ENCODE data around the gene SPDYE16. TPM values are rescaled to one million over a fixed set of nuclear protein-coding genes. Genes with fewer than 3 reads are reported as not detected.
"Not testable (repeated sequence)": the region's sequence is repeated elsewhere in the genome, so short reads cannot be mapped to it uniquely, and the experiment has no call there.

The SPDYE16 gene
- total RNA-seq, 2 experiments from 2014 or later: 0.19 TPM

DNA sequence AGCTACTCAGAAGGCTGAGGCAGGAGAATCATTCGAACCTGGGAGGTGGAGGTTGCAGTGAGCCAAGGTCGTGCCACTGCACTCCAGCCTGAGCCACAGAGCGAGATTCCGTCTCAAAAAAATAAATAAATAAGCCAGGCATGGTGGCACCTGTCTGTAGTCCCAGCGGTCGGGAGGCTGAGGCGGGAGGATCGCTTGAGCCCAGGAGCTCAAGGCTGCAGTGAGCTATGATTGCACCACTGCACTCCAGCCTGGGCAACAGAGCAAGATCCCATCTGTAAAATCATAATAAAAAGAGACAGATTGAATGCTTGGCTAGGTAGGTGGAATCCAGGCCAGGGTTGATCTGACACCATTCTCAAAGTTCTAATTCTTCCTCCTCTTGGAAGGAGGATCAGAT, 36.5 kb downstream of the SPDYE16 start:
- H3K9me3 Mint-ChIP-seq; H3K27ac Mint-ChIP-seq; DNase-seq; H3K4me1 Mint-ChIP-seq (ENCODE audit: low read depth); H3K4me3 Mint-ChIP-seq; H3K27me3 Mint-ChIP-seq; H3K36me3 Mint-ChIP-seq; POLR2A ChIA-PET; CTCF ChIA-PET; intact Hi-C loops (cut with micrococcal nuclease): not testable (repeated sequence)

DNA sequence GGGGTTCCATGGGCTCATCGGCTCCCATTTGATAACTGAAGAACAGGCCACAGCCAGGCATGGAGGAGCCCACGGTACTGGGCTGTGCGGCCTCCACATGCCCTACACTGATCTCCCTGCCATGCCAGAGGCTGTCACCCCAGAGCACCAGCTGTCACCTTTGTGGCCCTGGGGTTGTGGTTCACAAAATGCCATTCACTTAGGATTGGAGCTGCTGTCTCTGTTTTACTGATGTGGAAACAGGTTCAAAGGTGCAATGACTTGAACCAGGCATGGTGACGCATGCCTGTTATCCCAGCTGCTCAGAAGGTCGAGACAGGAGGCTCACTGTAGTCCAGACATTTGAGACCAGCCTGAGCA, 37.0 kb downstream of the SPDYE16 start:
- ChIA-PET POLR2A (no interaction called here), CTCF (no interaction called here)
- Mint-ChIP-seq H3K9me3 (no peaks in the 10 kb centered on the region), H3K27me3 (no peaks in the 10 kb centered on the region), H3K36me3 (peaks cover 2% of the 10 kb centered on the region), H3K4me3 (no peak overlapping the region), H3K4me1 (ENCODE audit: low read depth) (no peaks in the 10 kb centered on the region), H3K27ac (no peak overlapping the region)
- intact Hi-C loops (cut with micrococcal nuclease): no loop called here
- no peak for DNase-seq

DNA sequence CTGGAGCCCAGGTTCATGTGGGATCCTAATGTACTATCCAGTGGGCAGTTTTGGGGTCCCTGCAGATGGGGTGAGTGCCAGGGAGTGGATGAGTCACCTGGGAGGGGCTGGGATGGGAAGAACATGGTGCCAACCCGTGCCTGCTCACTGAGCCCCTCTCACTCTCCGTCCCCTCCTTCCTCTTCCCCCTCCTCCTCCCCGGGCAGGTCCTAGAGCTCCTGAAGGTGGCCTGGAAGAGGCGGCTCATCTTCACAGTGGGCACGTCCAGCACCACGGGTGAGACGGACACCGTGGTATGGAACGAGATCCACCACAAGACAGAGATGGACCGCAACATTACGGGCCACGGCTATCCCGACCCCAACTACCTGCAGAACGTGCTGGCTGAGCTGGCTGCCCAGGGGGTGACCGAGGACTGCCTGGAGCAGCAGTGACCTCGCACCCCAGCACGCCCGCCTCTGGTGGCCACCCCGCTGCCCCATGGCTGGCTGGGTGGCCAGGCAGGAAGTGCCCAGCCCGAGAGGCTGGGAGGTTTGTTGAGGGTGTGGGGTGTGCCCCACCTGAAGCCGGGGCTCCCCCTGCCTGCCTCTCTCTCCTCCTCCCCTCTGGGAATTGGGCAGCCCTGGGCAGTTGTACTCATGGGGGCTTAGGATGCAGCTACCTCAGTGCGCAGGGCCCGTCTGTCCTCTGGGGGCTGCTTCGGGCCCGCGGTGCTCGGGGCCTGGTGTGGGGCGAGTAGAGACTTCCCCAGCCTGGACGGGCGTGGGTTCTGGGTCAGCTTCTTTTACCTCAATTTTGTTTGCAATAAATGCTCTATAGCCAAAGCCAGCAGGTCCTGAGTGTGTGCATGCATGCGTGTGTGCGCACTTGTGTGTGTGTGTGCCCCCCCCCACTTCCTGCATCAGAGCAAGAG, 37.7 kb downstream of the SPDYE16 start:
- DNase-seq: no peak
- Mint-ChIP-seq H3K27me3 (no peaks in the 10 kb centered on the region), H3K4me3 (no peak overlapping the region), H3K9me3 (no peaks in the 10 kb centered on the region), H3K4me1 (ENCODE audit: low read depth) (no peaks in the 10 kb centered on the region), H3K36me3 (peaks cover 2% of the 10 kb centered on the region), H3K27ac (no peak overlapping the region)
- POLR2A ChIA-PET: no interaction called here
- intact Hi-C loops (cut with micrococcal nuclease): no loop called here
- CTCF ChIA-PET: no interaction called here

DNA sequence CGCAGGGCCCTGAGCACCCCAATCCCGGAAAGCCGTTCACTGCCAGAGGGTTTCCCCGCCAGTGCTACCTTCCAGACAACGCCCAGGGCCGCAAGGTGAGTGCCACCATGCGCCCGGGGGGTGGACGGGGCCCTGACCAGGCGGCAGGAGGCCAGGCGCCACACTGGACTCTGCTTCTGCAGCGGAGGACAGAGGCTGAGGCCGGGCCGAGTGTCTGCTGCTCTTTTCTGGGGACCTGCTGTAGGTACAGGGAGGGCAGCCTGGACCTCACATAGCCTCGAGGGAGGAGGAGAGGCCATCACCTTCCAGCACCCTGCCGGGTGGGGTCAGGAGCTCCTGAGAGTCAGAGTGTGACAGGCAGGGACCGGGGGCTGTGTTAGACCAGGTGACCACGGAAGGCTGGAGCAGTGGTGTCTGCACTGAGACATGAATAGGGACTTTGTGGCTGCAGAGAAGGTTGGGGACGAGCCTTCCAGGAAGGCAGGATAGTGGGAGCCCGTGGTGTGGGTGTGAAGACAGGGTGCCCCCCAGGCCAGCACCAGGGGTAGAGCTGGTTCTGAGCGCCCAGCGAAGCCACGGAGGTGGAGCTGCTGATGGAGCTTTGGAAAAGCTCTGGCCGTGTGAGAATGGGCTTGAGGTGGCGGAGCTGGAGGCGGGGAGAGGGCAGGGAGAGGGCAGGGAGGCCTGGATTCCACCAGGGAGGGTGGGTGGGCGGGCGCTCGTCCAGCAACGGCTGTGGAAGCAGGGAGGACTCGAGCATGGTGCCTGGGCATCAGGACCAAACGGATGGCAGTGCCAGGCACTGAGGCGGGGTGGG, 38.5 kb downstream of the SPDYE16 start:
- POLR2A ChIA-PET; H3K27ac Mint-ChIP-seq; H3K27me3 Mint-ChIP-seq; H3K36me3 Mint-ChIP-seq; H3K9me3 Mint-ChIP-seq; H3K4me3 Mint-ChIP-seq; DNase-seq; H3K4me1 Mint-ChIP-seq (ENCODE audit: low read depth); CTCF ChIA-PET; intact Hi-C loops (cut with micrococcal nuclease): not testable (repeated sequence)

DNA sequence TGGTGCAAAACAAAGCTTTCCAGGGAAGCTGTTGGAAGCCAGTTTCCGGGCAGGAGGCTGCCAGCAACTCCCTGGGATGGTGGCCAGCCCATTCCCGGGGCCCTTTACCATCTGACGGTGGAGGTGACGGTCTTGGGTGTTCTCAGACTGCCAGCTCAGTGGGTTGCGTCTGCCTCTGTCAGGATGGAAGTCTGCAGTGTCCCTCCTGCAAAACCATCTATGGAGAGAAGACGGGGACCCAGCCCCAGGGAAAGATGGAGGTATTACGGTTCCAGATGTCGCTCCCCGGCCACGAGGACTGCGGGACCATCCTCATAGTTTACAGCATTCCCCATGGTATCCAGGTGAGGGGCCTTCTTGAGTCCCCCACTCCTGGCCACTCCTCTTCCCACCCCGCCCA, 39.9 kb downstream of the SPDYE16 start:
- H3K27me3 Mint-ChIP-seq; H3K4me3 Mint-ChIP-seq; POLR2A ChIA-PET; H3K36me3 Mint-ChIP-seq; intact Hi-C loops (cut with micrococcal nuclease); H3K9me3 Mint-ChIP-seq; DNase-seq; H3K27ac Mint-ChIP-seq; CTCF ChIA-PET; H3K4me1 Mint-ChIP-seq (ENCODE audit: low read depth): not testable (repeated sequence)

DNA sequence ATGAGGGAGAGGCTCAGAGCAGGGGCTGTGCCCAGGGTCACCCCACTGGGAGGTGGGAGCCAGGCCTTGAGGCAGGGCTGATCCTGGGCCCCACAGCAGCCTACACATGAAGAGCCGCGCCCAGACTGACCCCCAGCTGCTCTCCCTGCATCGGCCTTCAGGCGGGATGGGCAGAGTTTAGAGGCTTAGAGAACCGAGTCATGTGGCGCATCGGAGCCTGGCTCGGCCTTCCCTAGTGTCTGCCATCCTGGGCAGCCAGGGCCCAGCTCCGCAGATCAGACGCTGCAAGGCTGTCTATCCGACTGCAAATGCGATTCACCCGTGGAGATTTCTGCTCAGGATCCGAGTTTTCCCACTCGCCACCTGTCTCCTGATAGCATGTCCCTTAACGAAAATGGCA, 40.3 kb downstream of the SPDYE16 start:
- H3K9me3 Mint-ChIP-seq; H3K36me3 Mint-ChIP-seq; DNase-seq; POLR2A ChIA-PET; H3K4me3 Mint-ChIP-seq; H3K27ac Mint-ChIP-seq; H3K4me1 Mint-ChIP-seq (ENCODE audit: low read depth); CTCF ChIA-PET; intact Hi-C loops (cut with micrococcal nuclease); H3K27me3 Mint-ChIP-seq: not testable (repeated sequence)

DNA sequence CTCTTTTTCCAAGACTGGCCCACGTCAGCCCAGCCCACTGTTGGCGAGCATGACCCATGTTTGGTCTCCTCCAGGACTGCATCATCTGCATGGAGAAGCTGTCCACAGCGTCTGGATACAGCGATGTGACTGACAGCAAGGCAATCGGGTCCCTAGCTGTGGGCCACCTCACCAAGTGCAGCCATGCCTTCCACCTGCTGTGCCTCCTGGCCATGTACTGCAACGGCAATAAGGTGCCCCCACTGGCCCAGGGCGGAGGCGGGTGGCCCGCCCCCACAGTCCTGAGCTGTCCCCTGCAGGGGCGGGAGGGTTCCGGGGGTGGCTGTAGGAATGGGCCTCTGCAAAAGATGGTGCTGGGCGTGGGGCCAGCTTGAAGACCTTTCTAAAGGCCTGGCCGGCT, 40.9 kb downstream of the SPDYE16 start:
- DNase-seq; H3K27me3 Mint-ChIP-seq; intact Hi-C loops (cut with micrococcal nuclease); H3K9me3 Mint-ChIP-seq; POLR2A ChIA-PET; H3K4me3 Mint-ChIP-seq; CTCF ChIA-PET; H3K36me3 Mint-ChIP-seq; H3K27ac Mint-ChIP-seq; H3K4me1 Mint-ChIP-seq (ENCODE audit: low read depth): not testable (repeated sequence)

DNA sequence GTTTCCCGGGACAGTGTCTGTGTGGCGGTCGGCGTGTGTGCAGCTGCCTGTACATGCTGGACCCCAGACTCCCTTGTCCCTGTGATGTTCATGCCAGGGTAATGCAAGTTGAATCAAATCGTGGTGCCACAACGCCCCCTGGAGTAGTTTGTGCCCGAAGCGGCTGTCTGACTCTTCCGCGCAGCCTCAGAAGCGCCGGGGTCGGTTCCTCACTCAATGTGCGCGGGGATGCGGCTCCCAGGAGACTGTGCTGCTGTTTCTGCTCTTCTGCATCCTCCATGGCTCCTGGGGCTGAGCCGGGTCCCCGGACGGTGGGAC, 43.2 kb downstream of the SPDYE16 start:
- DNase-seq; H3K4me1 Mint-ChIP-seq (ENCODE audit: low read depth); H3K36me3 Mint-ChIP-seq; intact Hi-C loops (cut with micrococcal nuclease); H3K27ac Mint-ChIP-seq; POLR2A ChIA-PET; H3K4me3 Mint-ChIP-seq; H3K27me3 Mint-ChIP-seq; CTCF ChIA-PET; H3K9me3 Mint-ChIP-seq: not testable (repeated sequence)

DNA sequence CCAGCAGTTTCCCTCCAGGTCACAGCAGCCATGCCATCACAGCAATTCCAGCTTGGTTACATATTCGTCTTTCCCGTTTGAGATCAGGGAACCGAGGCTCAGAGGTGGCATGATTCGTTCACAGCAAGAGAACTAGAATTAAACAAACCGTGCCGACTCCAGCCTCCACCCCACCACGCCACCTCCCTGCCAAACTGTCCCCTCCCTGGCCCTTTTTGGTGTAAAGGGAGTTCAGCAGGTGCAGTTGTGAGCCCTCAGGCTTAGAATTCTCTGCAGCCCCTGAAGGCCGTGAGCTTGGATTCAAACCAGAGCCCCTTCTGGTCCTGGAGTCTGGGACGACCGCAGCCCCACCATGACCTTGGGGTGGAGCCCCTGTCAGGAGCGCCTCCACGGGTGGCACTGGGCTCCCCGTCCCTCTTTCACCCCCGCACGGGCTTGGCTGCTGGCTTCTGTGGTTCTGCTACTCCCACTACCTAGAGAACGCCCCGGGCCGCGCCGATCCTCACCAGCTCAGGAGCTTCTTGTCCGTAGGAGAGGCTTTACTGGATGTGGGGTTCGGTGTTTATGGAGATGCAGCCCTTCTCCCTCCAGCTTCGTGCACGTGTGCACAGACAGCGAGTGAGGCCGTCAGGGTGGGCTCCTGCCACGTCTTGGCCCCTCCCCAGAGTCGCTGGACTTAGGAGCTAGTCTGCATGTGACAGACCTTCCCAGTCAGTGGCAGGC, 43.7 kb downstream of the SPDYE16 start:
- H3K4me1 Mint-ChIP-seq (ENCODE audit: low read depth); POLR2A ChIA-PET; H3K4me3 Mint-ChIP-seq; intact Hi-C loops (cut with micrococcal nuclease); H3K27ac Mint-ChIP-seq; H3K27me3 Mint-ChIP-seq; H3K36me3 Mint-ChIP-seq; H3K9me3 Mint-ChIP-seq; CTCF ChIA-PET; DNase-seq: not testable (repeated sequence)

DNA sequence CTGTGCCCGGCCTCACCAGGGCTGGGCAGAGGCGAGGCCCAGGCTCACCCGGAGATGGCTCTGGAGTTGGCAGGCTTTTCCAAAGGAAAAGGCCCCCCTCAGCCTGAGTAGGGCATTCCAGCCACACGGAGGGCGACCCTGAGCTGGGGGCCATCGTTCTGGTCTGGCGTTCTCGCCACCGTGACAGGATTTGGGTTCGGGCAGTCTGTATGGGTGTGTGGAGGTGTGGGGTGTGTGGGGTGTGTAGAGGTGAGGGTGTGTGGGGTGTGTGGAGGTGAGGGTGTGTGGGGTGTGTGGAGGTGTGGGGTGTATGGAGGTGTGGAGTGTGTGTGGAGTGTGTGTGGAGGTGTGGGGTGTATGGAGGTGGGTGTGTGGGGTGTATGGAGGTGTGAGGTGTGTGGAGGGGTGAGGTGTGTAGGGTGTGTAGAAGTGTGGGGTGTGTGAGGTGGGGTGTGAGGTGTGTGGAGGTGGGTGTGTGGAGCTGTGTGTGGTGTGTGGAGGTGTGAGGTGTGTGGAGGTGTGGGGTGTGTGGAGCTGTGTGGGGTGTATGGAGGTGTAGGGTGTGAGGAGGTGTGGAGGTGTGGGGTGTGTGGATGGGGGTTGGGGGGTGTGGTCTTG, 44.4 kb downstream of the SPDYE16 start:
- H3K4me1 Mint-ChIP-seq (ENCODE audit: low read depth); DNase-seq; H3K36me3 Mint-ChIP-seq; H3K27me3 Mint-ChIP-seq; POLR2A ChIA-PET; H3K27ac Mint-ChIP-seq; CTCF ChIA-PET; intact Hi-C loops (cut with micrococcal nuclease); H3K9me3 Mint-ChIP-seq; H3K4me3 Mint-ChIP-seq: not testable (repeated sequence)

DNA sequence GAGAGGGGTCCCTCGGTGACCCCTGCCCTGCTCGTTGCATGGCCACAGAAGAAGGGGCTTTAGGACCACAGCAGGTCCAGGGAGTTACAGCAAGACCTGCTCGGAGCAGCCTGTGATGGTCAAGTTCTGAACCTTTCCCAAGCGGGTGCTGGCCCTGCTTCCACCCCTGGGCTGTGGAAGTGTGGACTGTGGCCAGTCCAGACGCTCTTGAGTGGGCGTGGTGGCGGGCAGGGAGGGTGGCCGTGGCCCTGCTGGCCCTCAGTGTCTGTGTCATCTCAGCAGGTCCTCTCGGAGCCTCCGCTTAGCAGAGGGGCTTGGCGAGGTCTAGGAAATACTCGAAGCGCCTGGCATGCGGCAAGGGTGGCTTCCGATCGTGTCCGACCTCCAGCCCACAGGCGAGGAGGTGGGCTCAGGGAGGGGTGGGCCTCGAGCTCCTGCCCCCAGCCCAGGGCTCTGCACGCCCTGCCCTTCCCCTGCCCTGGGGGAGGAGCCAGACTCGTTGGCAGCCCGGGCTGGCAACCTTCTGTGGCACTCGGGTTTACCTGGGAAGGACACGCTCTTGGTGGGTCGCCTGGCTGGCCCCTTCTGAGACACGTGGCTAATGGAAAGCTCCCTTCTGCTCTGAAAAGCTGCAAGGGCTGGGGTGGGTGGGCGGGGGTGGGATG, 45.0 kb downstream of the SPDYE16 start:
- DNase-seq; H3K27me3 Mint-ChIP-seq; H3K4me3 Mint-ChIP-seq; H3K4me1 Mint-ChIP-seq (ENCODE audit: low read depth); CTCF ChIA-PET; H3K9me3 Mint-ChIP-seq; POLR2A ChIA-PET; H3K36me3 Mint-ChIP-seq; H3K27ac Mint-ChIP-seq; intact Hi-C loops (cut with micrococcal nuclease): not testable (repeated sequence)

DNA sequence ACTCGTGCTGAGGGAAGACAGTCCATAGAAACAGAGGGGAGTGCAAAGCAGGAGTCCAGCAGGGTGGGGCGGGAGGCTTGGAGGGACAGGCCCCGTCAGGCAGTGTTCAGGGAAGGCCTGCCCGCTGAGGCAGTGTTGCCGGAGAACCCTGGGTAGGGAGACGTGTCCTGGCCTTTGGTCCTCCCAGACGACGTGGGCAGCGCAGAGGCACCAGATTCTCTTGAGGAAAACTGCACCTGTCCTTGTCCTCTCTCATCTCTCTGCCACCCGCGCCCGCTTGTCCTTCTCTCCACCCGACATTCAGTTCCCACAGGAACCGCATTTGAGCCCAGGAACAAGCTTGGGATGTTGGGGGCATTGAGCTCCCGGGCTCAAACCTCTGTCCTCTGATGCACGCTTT, 47.4 kb downstream of the SPDYE16 start:
- POLR2A ChIA-PET; H3K9me3 Mint-ChIP-seq; H3K4me3 Mint-ChIP-seq; intact Hi-C loops (cut with micrococcal nuclease); H3K4me1 Mint-ChIP-seq (ENCODE audit: low read depth); H3K27me3 Mint-ChIP-seq; H3K36me3 Mint-ChIP-seq; H3K27ac Mint-ChIP-seq; CTCF ChIA-PET; DNase-seq: not testable (repeated sequence)
